Skeletal muscle satellite cell (primary cell): ENCODE results near the gene SPOP.
A peak's percentile ranks its signal among the peaks of the same experiment; 100 is the strongest.
"Not testable (repeated sequence)": the region's sequence is repeated elsewhere in the genome, so short reads cannot be mapped to it uniquely, and the experiment has no call there.

Experiments used
- H3K27me3 ChIP-seq: 2 replicates; pipeline ENCODE4 v1.7.0; 2013; ENCODE audit warnings: low read length; ENCODE audit not compliant: control insufficient read depth, insufficient read depth
- H3K36me3 ChIP-seq: 2 replicates; pipeline ENCODE4 v1.7.0; 2013; ENCODE audit warnings: mild to moderate bottlenecking, control low read depth, low read length; ENCODE audit not compliant: insufficient read depth
- H3K4me1 ChIP-seq: 2 replicates; pipeline ENCODE4 v1.7.0; 2013; ENCODE audit warnings: low read length; ENCODE audit not compliant: control insufficient read depth, insufficient read depth
- H3K4me2 ChIP-seq: 2 replicates; pipeline ENCODE4 v1.7.0; 2013; ENCODE audit warnings: mild to moderate bottlenecking, low read length
- H3K4me3 ChIP-seq: 2 replicates; pipeline ENCODE4 v1.7.0; 2013; ENCODE audit warnings: low read length
- H3K9ac ChIP-seq: 2 replicates; pipeline ENCODE4 v1.7.0; 2013; ENCODE audit warnings: mild to moderate bottlenecking, low read depth, low read length, moderate library complexity
- H3K9me3 ChIP-seq: replicated peaks from 2 replicates; pipeline ENCODE4 v1.7.0; 2013; ENCODE audit warnings: mild to moderate bottlenecking, control low read depth, low read length

SPOP gene

GRCh38 chr17:49676276-49676868, 1.5 kb downstream of the SPOP start:
- H3K9me3 ChIP-seq = no peaks in the 10 kb centered on the region
- H3K4me2 ChIP-seq = peak overlapping the region; percentile 87
- H3K4me1 ChIP-seq = peaks cover 17% of the 10 kb centered on the region
- peaks cover 3% of the 10 kb centered on the region for H3K27me3 ChIP-seq
- peak overlapping the region; percentile 75 for H3K4me3 ChIP-seq
- peak overlapping the region; percentile 88 for H3K9ac ChIP-seq
- H3K36me3 ChIP-seq = peaks cover 8% of the 10 kb centered on the region

DNA sequence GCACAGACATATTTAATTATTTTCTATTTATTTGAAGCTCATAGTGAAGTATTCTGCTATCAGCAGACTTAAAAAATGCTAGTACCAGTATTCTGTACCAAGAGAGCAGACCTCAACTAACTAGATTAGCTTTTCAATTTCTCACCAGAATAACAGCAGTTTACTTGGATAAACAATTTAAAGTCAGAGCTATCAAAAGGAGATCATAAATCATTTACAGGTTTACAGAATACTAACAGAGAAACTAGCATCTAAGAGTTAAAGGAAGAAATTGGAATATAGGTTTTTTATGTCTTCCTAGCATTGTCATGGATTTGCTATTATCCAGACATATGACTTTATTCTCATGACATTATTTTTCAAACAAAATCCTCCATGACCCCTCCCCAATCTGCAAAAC, 3.4 kb downstream of the SPOP start:
- Histone ChIP-seq H3K36me3 (peaks cover 8% of the 10 kb centered on the region), H3K4me3 (no peak overlapping the region), H3K9ac (no peak overlapping the region), H3K4me2 (peak overlapping the region; percentile 12), H3K4me1 (peaks cover 25% of the 10 kb centered on the region), H3K9me3 (no peaks in the 10 kb centered on the region), H3K27me3 (no peaks in the 10 kb centered on the region)

DNA sequence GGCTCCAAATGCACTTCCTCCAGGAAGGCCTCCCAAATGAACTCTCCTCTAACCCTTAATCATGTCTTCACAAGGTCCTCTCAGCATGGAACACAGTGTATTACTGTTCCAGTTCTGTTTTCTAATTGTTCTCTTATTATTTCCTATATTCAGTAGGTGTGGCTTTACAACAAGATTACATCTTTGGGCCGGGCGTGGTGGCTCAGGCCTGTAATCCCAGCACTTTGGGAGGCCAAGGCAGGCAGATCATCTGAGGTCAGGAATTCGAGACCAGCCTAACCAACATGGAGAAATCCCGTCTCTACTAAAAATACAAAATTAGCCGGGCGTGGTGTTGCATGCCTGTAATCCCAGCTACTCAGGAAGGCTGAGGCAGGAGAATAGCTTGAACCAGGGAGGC, 4.2 kb downstream of the SPOP start:
- peaks cover 25% of the 10 kb centered on the region for H3K4me1 ChIP-seq

DNA sequence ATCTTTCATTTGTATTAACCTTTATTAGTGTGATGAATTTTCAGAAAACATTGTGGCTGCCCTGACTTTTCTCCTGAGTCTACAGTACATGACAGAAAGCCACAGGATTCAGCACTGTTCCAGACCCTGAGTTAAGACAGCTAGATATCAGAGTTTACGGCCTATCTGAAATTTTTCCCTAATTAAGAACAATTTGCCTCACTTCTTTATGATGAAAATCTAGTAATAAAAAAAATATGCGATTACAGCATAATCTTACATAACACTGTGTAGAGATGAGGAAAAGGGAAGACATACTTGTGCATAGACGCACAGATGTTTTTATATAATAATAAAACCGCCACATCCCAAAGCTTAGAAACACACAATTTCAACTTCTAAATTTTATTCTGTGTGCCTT, 7.3 kb downstream of the SPOP start:
- H3K9ac ChIP-seq = no peak overlapping the region
- peaks cover 8% of the 10 kb centered on the region for H3K36me3 ChIP-seq
- H3K4me2 ChIP-seq = no peak overlapping the region
- H3K4me1 ChIP-seq = peaks cover 8% of the 10 kb centered on the region
- no peaks in the 10 kb centered on the region for H3K9me3 ChIP-seq
- H3K27me3 ChIP-seq = no peaks in the 10 kb centered on the region
- no peak overlapping the region for H3K4me3 ChIP-seq

More for the DNA sequence above, 4.2 kb downstream of the SPOP start:
- not testable (repeated sequence) for H3K4me3 ChIP-seq, H3K4me2 ChIP-seq, H3K9me3 ChIP-seq, H3K9ac ChIP-seq, H3K36me3 ChIP-seq, H3K27me3 ChIP-seq

DNA sequence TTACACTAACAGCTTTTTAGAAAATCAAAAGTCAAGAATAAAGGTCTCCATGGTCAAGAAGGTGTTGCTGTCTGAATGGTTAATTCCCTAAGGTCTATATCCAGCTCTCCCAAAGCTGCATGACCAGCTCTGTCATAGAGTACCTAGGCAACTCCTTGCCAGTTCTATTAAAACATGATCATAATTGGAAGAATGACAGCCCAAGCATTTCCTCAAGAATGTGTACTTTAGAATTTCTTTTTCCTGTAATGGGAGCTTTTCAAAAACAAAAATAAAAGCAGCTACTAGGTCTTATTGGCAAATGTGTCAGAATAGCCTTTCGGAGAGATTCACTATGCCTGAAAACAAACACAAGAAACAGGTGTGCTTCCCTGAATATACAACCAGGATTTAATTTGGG, 7.9 kb downstream of the SPOP start:
- Histone ChIP-seq H3K4me1 (peaks cover 8% of the 10 kb centered on the region), H3K27me3 (no peaks in the 10 kb centered on the region), H3K4me3 (no peak overlapping the region), H3K9me3 (no peaks in the 10 kb centered on the region), H3K9ac (no peak overlapping the region), H3K4me2 (no peak overlapping the region), H3K36me3 (peaks cover 5% of the 10 kb centered on the region)

DNA sequence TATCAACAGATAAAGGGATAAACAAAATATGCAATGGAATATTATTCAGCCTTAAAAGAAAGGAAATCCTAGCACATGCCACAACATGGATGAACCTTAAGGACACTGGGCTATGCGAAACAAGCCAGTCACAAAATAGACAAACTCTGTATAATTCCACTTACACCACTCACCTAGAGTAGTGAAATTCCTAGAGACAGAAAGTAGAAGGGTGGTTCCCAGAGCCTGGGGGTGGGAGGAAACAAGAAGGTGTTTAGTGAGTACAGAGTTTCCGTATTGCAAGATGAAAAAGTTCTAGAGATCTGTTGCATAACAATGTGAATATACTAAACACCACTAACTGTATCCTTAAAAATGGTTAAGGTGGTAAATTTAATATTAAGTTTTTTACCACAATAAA, 10.0 kb downstream of the SPOP start:
- H3K4me3 ChIP-seq = no peak overlapping the region
- H3K27me3 ChIP-seq = no peaks in the 10 kb centered on the region
- no peak overlapping the region for H3K4me2 ChIP-seq
- H3K9me3 ChIP-seq = no peaks in the 10 kb centered on the region
- H3K4me1 ChIP-seq = peaks cover 8% of the 10 kb centered on the region
- H3K36me3 ChIP-seq = peaks cover 4% of the 10 kb centered on the region
- H3K9ac ChIP-seq = no peak overlapping the region

DNA sequence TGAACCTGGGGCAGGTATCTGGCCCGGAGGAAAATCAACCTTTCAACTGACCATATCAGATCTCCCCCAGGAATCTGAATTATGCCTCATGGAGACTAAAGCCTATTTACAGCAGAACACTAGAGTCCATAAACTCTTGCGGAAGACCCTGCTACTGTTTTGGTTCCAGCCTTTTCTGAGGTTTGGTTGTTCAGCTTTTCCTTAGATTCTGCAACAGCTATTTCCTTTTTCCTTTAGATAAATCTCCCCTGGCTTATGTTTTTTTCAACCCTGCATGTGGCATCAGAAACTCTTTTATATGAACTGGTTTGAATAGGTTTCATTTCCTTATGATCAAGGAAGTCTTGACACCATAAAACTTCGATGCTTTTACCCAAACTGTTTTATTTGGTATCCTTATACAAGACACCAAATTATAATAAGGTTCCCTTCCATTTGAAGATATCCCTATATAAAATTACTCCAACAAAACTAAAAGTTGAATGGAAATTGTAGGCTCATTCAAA, 13.1 kb downstream of the SPOP start:
- Histone ChIP-seq H3K4me3 (no peak overlapping the region), H3K9me3 (no peaks in the 10 kb centered on the region), H3K4me2 (no peak overlapping the region), H3K4me1 (no peaks in the 10 kb centered on the region), H3K27me3 (no peaks in the 10 kb centered on the region), H3K36me3 (peaks cover 6% of the 10 kb centered on the region), H3K9ac (no peak overlapping the region)

DNA sequence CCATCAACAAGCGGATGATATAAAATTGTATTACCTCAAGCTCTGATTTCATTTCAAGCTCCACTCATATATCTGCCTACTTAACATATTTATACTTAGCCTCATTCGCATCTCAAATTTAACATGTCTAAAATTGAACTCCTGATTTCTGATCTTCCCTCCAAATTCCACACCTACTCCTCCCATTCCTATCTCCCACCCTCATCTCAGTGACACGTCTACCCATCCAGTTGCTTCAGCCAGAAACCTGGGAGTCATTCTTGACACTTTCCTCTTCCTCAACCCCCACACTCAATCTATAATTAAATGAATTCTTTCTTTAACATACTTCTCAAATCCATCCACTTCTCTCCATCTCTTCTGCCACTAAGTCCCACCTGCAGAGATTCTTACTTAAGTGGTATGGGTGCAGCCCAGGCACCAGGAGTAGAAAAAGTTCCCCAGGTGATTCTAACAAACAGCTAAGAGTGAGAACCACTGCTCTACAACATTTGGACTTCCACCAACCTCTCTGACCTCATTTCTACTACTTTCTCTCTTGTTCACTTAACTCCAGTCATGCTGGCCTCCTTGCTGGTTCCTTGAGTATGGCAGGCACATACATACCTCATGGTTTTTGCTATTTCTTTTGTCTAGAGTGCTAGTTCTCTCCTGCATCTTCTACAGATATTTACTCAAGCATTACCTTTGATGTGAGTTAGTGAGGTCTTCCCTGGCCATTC, 18.1 kb downstream of the SPOP start:
- no peak overlapping the region for H3K4me2 ChIP-seq
- no peaks in the 10 kb centered on the region for H3K9me3 ChIP-seq
- peaks cover 6% of the 10 kb centered on the region for H3K36me3 ChIP-seq
- no peak overlapping the region for H3K4me3 ChIP-seq
- H3K4me1 ChIP-seq = no peaks in the 10 kb centered on the region
- H3K27me3 ChIP-seq = no peaks in the 10 kb centered on the region
- H3K9ac ChIP-seq = no peak overlapping the region

GRCh38 chr17:49656247-49656646, 21.6 kb downstream of the SPOP start:
- Histone ChIP-seq H3K4me2 (no peak overlapping the region), H3K4me3 (no peak overlapping the region), H3K27me3 (no peaks in the 10 kb centered on the region), H3K9me3 (no peaks in the 10 kb centered on the region), H3K4me1 (no peaks in the 10 kb centered on the region), H3K36me3 (no peaks in the 10 kb centered on the region), H3K9ac (no peak overlapping the region)

DNA sequence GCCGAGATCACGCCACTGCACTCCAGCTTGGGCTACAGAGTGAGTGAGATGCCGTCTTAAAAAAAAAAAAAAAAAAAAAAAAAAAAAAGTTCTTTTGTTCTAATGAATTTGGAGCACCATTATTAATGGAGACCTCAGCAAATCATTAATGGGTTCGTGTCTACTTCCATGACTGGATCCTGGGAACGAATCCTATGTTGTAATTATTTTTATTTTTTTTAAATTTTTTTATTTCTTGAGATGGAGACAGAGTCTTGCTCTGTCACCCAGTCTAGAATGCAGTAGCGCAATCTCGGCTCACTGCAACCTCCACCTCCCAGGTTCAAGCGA, 30.7 kb downstream of the SPOP start:
- no peak overlapping the region for H3K9ac ChIP-seq
- H3K4me2 ChIP-seq = peak overlapping the region; percentile 84
- H3K4me3 ChIP-seq = peak overlapping the region; percentile 49
- H3K4me1 ChIP-seq = peaks cover 33% of the 10 kb centered on the region
- H3K27me3 ChIP-seq = no peaks in the 10 kb centered on the region
- H3K9me3 ChIP-seq = no peaks in the 10 kb centered on the region
- peaks cover 3% of the 10 kb centered on the region for H3K36me3 ChIP-seq

- peak overlapping the region; percentile 84 for H3K4me2 ChIP-seq
- H3K36me3 ChIP-seq = peaks cover 3% of the 10 kb centered on the region
- H3K4me3 ChIP-seq = peak overlapping the region; percentile 64
- H3K9ac ChIP-seq = peak overlapping the region; percentile 79
- no peaks in the 10 kb centered on the region for H3K9me3 ChIP-seq
- H3K27me3 ChIP-seq = no peaks in the 10 kb centered on the region
- peaks cover 33% of the 10 kb centered on the region for H3K4me1 ChIP-seq
Observed at GRCh38 chr17:49646391-49647255, 31.3 kb downstream of the SPOP start.
